RWPE1 (cell line): ENCODE measurements around the gene RPS8.

Experiments used
- CTCF ChIA-PET: fragments of 350-600 bp; sonication (Branson Sonifier 250); formaldehyde crosslinking; extraction: SDS; loops from one replicate; lab custom pipeline; 2021; lab: Yijun Ruan, JAX
- POLR2A ChIA-PET: fragments of 400-600 bp; formaldehyde crosslinking; extraction: SDS; loops from one replicate; lab custom pipeline; 2020; ENCODE audit warnings: antibody characterized with exemption; ENCODE audit not compliant: low non-redundant PET; lab: Yijun Ruan, JAX
- DNase-seq: peaks from one replicate; pipeline ENCODE4 v3.0.0; 2012; ENCODE audit warnings: low spot score
- H3K27ac ChIP-seq: fragments of 450-650 bp; 2 replicates; pipeline ENCODE4 v1.5.1; 2017
- CTCF ChIP-seq: fragments of 450-650 bp; conservative IDR thresholded peaks from 2 replicates; pipeline ENCODE4 v1.5.1; 2017; ENCODE audit warnings: low read depth, mild to moderate bottlenecking

Gene RPS8

DNA sequence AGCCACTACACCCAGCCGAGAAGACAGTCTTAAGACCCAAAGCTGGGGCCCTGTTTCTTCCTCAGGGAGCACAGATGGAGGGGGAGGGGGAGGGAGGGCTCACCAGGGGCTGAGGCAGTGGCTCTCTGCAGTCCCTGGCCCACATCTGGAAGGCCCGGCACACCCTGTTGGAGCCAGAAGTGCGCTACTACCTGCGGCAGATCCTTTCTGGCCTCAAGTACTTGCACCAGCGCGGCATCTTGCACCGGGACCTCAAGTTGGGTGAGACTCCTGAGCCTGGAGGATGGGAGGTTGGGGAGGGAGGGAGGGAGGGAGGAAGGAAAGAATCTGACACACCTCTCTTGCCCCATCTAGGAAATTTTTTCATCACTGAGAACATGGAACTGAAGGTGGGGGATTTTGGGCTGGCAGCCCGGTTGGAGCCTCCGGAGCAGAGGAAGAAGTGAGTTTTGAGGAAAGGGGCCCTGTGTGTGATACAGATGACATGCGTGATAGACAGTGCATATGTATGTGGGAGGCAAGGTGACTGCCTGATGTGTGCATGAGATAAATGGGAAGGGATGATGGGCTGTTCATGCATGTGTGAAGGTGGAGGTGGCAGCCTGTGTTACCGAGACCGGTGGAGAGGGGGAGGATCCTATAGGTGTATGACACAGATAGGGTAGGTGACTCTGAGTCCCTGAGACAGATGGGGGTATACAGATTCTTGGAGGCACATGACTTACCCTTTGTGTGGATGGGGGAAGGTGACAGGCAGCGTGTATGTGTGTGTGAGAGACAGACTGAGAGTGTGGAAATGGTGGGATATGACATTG is 26.4 kb downstream of the RPS8 start:
- peak overlapping the region; percentile 99 for H3K27ac ChIP-seq
- TF ChIP-seq CTCF, result no peak
- CTCF ChIA-PET, result interaction anchor here (0.5 kb wide), 2 partner anchors 70 to 505 kb away, joined by 3 to 10 read pairs; no protein-coding TSS in a partner anchor
- POLR2A ChIA-PET, result no interaction called here
- DNase-seq, result no peak

- DNase-seq, result no peak
- ChIA-PET CTCF (no interaction called here), POLR2A (no interaction called here)
- H3K27ac ChIP-seq, result peak overlapping the region; percentile 99
- TF ChIP-seq CTCF, result no peak
Measured at GRCh38 chr1:44802306-44803061, 27.1 kb downstream of the RPS8 start.

DNA sequence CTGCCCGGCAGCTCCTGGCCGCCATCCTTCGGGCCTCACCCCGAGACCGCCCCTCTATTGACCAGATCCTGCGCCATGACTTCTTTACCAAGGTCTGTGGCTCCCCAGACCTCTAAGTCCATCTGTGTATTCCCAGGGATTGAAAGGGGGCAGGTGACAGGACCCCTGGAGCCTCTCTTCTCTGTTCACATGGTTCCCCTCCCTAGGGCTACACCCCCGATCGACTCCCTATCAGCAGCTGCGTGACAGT is 27.6 kb downstream of the RPS8 start:
- CTCF ChIA-PET, result no interaction called here
- POLR2A ChIA-PET, result interaction anchor here (0.5 kb wide), 1 partner anchor 11 kb away, joined by 5 read pairs; no protein-coding TSS in a partner anchor
- TF ChIP-seq CTCF, result no peak
- no peak for DNase-seq
- H3K27ac ChIP-seq, result peak overlapping the region; percentile 99

- DNase-seq, result no peak
- peak overlapping the region; percentile 99 for H3K27ac ChIP-seq
- ChIA-PET POLR2A (interaction anchor here (0.5 kb wide), 1 partner anchor 11 kb away, joined by 5 read pairs; no protein-coding TSS in a partner anchor), CTCF (no interaction called here)
- TF ChIP-seq CTCF, result no peak
Measured at GRCh38 chr1:44803312-44804095, 28.2 kb downstream of the RPS8 start.

DNA sequence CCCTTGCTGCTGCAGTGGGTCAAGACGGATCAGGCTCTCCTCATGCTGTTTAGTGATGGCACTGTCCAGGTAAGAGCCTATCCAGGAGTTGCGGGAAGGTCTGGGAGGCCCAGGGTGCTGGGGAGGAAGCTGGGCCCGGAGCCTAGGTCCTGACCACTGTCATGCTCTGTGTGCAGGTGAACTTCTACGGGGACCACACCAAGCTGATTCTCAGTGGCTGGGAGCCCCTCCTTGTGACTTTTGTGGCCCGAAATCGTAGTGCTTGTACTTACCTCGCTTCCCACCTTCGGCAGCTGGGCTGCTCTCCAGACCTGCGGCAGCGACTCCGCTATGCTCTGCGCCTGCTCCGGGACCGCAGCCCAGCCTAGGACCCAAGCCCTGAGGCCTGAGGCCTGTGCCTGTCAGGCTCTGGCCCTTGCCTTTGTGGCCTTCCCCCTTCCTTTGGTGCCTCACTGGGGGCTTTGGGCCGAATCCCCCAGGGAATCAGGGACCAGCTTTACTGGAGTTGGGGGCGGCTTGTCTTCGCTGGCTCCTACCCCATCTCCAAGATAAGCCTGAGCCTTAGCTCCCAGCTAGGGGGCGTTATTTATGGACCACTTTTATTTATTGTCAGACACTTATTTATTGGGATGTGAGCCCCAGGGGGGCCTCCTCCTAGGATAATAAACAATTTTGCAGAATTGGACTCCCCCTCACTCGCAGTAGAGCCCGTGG is 30.1 kb downstream of the RPS8 start:
- POLR2A ChIA-PET, result no interaction called here
- CTCF ChIA-PET, result no interaction called here
- H3K27ac ChIP-seq, result peak overlapping the region; percentile 99
- DNase-seq, result no peak
- TF ChIP-seq CTCF, result no peak
